Measurements from ENCODE around the gene UNC50. TPM values are rescaled to one million over a fixed set of nuclear protein-coding genes. Genes with fewer than 3 reads are reported as not detected.
"Not testable (repeated sequence)": the region's sequence is repeated elsewhere in the genome, so short reads cannot be mapped to it uniquely, and the experiment has no call there.

Gene UNC50
- total RNA-seq, 1 donor from 2014 or later: 32.8 TPM

DNA sequence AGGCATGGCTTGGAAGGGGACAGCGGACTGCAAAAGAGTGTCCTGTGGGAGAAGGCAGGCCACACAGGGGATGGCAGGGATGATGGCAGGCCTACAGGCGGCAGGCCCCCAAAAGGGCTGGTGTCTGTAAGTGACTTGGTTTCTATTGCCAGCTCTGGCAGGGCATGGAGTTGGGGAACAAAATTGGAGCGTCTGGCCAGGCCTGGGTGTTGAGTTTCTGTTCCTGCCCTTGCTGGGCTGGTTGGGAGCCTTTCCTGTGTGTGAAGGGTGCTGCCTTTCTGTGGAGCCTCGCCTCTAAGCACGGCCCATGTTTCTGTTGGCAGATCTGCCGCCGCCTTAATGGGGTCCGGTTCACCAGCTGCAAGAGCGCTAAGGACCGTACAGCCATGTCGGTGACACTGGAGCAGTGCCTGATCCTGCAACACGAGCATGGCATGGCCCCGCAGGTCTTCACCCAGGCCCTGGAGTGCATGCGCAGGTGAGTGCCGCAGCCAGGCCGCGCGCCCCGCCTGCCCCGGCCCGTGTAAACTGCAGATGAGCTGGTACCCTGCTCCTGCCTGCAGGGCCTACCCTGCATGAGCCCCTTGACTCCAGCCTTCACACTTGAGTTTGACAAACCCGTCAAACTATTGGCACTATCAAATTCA lies 31.6 kb upstream of the UNC50 start:
- intact Hi-C loops (cut with micrococcal nuclease): no loop called here

DNA sequence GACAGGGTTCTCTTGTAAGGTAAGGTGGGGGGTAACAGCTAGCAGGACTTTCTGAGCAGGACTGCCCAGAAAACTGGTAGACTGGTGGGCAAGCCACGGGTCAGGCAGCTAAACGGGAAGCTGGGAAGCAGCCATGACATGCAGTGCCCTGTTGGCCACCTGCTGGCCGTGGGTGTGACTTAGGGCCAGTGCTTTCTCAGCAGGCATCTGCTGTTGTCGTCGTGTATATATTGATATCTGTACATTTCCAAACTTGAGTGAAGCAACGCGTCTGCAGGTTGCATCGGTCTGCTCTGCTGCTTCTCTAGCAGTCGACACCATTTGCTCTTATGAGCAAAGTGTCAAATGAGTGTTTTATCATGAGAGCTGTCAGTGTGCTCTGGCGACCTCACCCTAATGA lies 31.1 kb upstream of the UNC50 start:
- intact Hi-C loops (cut with micrococcal nuclease): no loop called here

DNA sequence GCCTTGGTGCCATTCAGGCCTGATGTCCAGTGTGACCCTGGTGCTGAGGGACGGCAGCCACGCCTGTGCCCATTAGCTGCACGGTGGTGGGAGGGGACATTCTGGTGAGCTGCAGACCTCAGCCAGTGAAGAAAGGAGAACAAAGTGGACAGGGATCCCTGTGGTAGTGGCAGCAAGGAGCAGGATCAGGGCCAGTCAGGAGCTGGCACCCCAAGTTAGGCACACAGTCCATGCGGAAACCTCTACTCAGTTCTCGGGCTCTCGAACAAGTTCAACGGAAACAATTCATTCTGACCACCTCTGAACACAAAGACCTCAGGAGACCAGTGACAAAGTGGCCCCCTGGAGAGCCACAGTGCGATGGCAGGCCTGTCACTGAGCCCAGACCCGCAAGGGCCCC lies 30.2 kb upstream of the UNC50 start:
- intact Hi-C loops (cut with micrococcal nuclease): no loop called here

DNA sequence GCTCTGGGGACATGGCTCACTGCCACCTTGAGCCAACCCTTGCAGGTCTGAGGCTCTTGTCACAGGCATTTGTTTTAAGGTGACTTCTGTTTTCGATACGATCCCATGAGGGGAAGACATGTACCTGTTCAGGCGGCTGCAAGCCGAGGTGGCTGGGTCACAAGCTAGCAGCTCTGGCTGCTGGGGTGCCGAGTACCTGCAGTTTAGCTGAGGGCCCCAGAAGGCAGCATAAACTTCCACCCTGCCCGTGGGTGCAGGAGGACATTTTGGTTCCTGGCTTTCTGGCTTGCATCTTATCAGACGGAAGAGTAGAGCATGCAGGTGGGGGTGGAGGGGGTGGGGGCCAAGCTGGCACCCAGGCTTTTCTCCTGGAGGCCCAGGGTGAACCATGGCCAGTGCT lies 28.5 kb upstream of the UNC50 start:
- intact Hi-C loops (cut with micrococcal nuclease): no loop called here

DNA sequence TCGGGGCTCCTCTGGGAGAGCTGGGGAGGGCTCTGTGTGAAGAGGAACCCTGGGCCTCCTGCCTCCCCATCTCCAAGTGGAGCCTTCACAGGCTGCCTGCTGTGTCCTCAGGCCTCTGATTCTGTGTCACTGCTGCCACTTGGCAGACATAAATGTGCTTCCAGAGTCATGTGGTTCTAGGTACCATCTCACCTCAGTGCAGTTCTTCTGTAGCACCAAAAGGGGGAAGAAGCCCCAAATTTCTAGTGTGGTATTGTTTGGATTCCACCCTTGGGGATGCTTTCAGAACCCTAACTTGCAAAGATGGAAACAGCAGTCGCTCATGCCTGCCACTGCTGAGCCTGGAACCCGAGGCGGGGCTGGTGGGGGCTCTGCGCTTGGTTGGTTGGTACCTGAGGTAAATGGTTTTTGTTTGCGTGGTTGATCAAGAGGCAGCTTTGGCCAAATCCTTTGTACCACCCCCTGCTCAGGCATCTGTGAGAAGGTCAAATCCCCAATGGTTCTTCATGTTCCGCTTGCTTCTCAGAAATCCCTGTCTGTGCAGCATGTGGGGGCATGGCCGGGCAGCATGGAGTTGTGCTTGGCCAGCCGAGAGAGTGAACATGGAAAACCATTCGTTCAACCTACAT lies 27.6 kb upstream of the UNC50 start:
- intact Hi-C loops (cut with micrococcal nuclease): no loop called here

DNA sequence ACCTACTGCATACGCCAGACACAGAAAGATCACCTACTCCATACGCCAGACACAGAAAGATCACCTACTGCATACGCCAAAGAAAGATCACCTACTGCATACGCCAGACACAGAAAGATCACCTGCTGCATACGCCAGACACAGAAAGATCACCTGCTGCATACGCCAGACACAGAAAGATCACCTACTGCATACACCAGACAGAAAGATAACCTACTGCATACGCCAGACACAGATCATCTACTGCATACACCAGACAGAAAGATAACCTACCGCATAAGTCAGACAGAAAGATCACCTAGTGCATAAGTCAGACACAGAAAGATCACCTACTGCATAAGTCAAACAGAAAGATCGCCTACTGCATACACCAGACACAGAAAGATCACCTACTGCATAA lies 25.9 kb upstream of the UNC50 start:
- intact Hi-C loops (cut with micrococcal nuclease): no loop called here

DNA sequence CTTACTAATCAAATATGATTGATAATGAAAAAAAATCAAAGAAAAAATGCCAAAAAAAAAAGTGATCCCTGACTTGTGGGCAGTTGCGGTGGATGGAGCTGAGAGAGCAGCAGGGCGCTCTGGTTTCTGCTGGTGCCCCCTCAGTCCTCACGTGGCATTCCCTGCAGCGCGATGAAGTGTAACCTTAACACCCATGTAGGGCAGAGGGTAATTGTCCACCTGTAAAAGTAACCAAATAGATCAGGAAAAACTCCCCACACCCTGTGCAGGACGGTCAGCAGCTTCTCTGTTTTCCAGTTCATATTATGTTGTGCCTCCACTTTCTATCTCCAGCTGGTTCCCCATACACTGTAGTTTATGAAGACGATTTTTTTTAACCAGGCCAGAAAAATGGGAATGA lies 25.1 kb upstream of the UNC50 start:
- intact Hi-C loops (cut with micrococcal nuclease): no loop called here

DNA sequence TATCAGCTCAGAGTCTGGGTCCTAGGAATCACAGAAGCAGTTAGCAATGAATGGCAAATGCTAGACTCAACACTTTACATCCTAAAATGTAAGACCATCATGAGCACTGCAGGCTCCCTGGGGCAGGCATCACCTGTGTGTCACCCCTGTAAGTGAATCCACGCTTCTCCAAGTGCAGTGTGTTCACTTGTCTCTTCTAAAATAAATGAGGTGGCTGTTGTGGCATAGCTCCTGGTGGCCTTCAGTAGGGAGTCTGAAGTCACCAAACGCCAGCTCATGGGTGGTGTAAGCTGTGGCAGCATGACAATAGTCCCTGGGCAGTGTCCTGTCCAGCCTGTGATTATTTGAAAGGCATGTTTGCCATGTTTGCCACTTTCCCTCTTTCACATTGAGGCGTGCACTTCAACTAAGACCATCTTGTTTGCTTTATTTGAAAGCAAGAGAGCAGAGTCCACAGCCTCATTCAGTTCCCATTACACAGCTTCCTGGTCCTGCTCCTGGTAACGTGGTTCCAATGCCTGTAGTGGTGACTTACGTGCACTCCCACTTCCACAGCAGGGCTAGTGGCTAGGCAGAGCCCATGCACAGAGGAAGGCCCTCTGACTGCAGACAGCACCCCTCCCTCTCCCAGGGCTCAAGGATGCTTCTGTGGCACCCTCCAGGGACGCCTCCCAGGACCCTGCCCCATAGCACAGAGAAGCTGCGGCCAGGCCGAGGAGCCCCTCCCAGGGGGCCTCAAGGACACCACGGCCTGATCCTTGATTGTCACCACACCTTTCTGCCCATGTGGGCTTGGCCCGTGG lies 24.4 kb upstream of the UNC50 start:
- intact Hi-C loops (cut with micrococcal nuclease): no loop called here

DNA sequence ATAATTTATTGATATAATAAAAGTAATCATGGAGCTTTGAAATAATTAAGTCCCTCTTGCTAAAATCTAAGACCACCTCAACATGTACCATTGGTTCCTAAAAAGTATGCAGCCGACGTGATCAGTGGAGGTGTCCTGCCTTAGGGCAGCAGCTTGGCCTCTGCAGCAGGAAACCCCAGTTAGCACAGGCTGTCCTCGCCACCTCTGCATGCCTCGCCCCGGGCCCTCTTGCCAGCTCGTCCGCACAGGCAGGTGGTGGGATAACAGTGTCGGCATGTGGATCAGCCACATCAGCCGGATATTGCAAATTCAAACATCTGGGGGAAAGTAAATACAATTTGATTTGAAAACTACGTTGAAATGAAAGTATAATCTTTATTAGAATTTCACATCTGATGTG lies 23.0 kb upstream of the UNC50 start:
- intact Hi-C loops (cut with micrococcal nuclease): no loop called here

DNA sequence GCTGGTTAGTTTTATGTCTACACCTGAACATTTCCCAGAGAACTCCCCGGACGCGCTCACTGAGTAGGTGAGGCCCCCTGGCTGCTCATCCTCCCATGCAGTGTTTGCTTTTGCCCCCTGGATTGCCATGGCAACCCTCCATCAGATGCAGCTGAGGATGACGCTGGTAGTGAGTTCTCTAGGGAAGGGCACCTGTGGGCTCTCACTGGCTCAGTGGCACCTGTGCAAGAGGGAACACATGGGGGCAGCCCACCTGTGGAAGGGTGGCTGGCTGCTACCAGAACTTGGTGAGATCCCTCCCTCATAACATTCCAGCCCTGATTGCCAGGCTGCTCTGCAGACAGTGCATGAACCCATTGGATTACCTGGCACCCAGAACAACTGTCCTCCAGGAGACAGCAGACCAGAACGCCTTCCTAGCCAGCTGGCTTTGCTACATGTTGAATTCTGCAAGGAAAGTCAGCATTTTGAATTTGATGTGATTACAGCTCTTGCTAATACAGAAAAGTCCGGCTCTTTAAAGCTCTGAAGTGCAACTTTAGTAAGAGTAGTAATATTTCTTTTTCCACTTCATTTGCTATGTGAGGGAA lies 21.7 kb upstream of the UNC50 start:
- intact Hi-C loops (cut with micrococcal nuclease): no loop called here

DNA sequence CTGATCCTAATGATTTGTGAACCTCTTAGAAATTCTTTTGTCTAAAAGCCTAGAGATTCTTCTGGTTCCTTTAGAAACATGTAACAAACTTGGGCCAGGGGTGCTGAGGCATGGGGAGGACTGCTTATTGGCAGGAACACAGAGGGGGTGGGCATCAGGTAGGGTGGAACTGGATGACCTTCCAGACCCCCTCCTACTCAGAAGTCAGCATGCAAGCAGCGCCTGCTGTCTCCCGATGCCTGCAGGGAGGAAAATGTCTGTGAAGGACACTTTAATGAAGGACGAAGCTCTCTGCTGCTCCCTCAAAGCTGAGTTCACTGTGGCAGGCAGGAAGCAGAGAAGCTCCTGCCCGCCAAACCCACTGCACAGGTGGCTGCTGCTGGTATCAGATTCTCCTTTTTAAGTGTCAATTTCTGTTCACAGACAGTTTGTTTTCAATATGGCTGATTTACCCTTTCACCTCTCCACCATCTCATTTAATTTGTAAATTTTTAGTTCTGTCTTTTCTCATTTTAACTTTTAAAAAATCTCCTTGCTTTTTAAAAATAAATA lies 19.4 kb upstream of the UNC50 start:
- intact Hi-C loops (cut with micrococcal nuclease): no loop called here

DNA sequence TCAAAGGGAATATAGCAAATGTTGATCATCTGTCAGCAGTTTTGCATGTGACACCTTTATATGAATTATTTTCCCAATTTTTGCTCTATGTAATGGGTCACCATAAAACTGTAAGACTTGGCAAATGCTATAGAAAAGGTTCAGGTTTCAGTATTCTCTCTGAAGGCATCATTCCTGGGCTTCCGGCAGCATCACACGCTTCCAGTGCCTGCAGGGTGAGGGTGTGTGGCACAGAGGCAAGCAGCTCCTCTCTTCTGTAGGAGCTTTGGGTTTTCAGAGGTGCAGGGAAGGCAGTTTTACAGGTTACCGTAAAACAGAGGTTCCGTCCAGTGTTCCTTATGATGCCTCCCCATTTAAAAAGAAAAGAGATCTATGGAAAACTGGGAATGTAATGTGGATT lies 18.9 kb upstream of the UNC50 start:
- intact Hi-C loops (cut with micrococcal nuclease): no loop called here

DNA sequence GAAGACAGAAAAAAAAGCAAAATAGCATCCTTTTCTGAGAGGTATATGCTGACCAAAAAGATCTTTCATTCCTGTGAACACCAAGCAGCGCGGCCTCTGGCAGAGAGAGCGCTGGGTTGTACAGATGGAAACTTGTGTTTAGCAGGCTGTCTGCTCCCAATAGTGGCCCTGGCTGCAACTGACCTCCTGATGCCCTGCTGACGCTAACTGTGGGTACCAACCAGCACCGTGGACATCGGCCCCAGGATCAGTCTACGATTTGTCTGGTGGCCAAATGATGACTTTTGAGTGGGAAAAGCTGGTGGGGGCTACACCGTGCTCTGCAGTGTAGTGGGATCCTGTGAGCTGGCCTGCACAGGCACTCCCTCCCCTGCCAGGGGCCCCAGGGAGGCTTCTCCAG lies 15.8 kb upstream of the UNC50 start:
- intact Hi-C loops (cut with micrococcal nuclease): no loop called here

DNA sequence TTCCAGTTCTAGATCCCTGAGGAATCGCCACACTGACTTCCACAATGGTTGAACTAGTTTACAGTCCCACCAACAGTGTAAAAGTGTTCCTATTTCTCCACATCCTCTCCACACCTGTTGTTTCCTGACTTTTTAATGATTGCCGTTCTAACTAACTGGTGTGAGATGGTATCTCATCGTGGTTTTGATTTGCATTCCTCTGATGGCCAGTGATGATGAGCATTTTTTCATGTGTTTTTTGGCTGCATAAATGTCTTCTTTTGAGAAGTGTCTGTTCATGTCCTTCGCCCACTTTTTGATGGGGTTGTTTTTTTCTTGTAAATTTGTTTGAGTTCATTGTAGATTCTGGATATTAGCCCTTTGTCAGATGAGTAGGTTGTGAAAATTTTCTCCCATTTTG lies 13.7 kb upstream of the UNC50 start:
- intact Hi-C loops (cut with micrococcal nuclease): not testable (repeated sequence)

DNA sequence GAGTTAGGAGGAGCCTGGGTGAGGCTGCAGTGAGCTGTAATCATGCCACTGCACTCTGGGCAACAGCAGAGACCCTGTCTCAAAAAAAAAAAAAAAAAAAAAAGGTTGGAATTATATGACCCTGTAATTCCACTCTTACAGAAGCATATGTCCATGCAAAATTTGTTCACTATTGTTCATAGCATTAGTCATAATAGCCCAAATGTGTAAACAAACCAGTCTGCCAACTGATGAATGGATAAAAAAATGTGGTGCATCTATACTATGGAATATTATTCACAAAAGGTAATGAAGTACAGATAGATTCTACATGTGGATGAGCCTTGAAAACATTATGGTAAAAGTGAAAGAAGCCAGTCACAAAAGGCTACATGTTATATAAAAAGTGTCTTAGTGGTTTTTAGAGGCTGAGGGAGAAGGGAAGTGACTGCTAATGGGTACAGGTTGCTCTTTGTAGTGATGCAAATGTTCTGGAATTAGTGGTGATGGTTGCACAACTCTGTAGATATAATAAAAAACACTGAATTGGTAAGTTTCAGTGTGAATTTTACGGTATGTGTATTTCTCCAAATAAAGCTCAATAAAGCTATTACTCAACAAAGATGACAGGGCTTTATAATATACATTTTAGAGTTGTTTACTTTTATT lies 9.5 kb upstream of the UNC50 start:
- intact Hi-C loops (cut with micrococcal nuclease): no loop called here

DNA sequence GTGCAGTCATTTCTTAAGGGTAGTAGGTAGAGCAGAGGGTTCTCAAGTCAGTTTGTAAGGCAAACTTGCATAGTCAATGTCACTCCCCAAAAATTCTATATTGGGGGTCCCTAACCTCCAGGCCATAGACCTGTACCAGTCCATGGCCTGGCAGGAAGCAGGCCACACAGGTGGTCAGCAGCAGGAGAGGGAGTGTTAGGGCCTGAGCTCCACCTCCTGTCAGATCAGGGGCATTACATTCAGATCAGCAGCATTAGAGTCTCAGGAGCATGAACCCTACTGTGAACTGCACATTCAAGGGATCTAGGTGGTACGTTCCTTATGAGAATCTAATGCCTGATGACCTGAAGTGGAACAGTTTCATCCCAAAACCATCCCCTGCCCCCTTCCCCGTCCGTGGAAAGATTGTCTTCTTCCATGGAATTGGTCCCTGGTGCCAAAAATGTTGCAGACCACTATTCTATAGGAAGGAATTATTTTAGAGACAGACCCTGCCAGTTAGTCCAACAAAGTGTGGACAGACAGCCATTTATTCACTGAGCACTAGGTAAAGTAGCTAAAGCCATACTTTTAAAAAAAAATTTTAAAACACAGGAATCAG lies 6.8 kb upstream of the UNC50 start:
- intact Hi-C loops (cut with micrococcal nuclease): loop anchor here (1.0 to 10.0 kb wide), 3 partner anchors 157 to 216 kb away; partner anchors contain the start of gene INPP4A

DNA sequence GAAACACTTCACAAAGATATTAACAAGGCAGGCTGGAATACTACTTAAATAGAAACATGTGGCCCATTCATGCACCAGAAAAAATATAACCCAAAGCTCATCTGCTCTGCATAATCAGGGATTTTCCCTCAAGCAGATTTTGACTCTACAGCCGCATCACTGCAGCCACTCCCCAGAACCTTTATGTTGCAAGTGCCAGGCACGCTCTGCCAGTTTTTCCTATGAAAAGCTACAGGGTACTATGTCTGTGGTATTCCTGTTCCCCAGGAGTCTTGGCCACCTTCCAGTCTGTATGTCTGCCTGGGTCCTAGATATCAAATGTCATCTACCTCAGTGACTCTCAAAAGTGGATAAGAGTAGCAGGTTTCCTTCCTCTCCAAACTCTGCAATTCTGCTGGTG lies 3.8 kb upstream of the UNC50 start:
- intact Hi-C loops (cut with micrococcal nuclease): loop anchor here (10.0 kb wide), 1 partner anchor 160 kb away; the partner anchor contains the start of gene INPP4A

DNA sequence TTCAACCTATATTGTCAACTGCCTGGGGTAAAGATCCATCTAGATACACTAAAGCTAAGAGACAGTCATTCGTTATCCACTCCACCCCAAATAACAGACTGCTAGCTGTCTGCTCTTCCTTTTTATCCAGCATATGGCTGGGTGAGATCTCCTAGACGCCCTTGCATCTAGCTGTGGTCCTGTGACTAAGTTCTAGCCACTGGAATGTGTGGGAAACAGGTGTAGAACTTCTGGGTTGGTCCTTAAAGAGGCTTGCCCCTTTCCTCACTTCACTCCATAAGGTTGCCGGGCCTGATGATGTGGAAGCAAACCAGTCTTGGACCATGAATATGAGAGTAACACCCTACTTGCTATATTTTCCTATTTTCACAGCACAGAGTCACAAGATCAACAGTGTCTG lies 3.3 kb upstream of the UNC50 start:
- intact Hi-C loops (cut with micrococcal nuclease): loop anchor here (5.0 to 10.0 kb wide), 3 partner anchors 160 to 893 kb away; partner anchors contain the start of genes INPP4A, TMEM131 and ZAP70

DNA sequence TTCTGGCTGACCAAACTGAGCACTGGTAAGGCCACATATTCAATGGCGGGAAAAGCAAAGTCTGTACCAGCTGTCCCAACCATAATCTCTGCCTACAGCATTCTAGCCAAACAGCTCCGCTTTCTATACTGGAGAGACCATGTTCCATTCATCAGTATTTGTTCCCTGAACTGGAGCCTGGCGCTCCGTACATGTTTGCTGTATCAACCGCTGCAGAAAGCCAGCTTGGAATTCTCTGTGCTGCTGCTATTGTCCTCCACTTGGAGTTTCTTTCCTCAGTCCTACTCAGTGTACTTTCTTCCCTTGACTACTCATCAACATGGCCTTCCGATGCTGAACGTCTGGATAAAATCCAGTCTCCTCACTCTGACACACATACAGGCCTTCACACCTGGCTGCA lies 2.0 kb upstream of the UNC50 start:
- intact Hi-C loops (cut with micrococcal nuclease): loop anchor here (5.0 to 10.0 kb wide), 3 partner anchors 162 to 894 kb away; partner anchors contain the start of genes INPP4A, TMEM131 and ZAP70

DNA sequence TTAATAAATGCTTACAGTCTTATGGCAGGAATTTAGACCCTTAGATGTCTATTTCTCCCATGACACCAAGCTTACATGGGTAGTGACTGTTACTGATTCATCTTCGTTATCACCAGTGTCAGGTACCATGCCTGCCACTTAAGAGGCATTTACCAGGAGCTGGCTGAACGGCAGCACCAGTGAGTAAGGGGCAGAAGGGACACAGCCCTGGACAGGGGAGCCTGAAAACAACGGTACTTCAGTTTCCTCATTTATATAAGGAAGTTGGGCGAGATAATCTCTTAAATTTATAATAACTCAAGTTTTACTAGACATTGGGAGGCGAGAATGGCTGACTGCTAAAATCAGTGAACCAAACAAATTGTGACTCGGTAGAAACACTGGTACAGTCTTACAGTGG lies 1.3 kb upstream of the UNC50 start:
- intact Hi-C loops (cut with micrococcal nuclease): loop anchor here (5.0 to 10.0 kb wide), 3 partner anchors 162 to 895 kb away; partner anchors contain the start of genes INPP4A, TMEM131 and ZAP70
